DOHH2 (cell line): ENCODE data around the gene STPG3.

Source experiments
- H3F3A ChIP-seq: fragments of 200-600 bp; sonication (generic), shearing (Covaris generic); 2 replicates; pipeline ENCODE4 v1.6.0; 2016; ENCODE audit warnings: antibody characterized with exemption, mild to moderate bottlenecking; ENCODE audit not compliant: control insufficient read depth, insufficient read depth
- H3K27ac ChIP-seq: fragments of 200-600 bp; sonication (generic); 2 replicates; pipeline ENCODE4 v1.5.1; 2014; ENCODE audit warnings: low read depth, mild to moderate bottlenecking, low read length, moderate library complexity
- H3K27me3 ChIP-seq: fragments of 200-600 bp; sonication (generic); 2 replicates; pipeline ENCODE4 v1.6.1; 2014; ENCODE audit warnings: mild to moderate bottlenecking, low read length, mixed read lengths; ENCODE audit not compliant: control insufficient read depth
- H3K36me3 ChIP-seq: fragments of 200-600 bp; sonication (generic); 2 replicates; pipeline ENCODE4 v1.6.1; 2014; ENCODE audit warnings: mild to moderate bottlenecking, low read length, moderate library complexity, mixed read lengths; ENCODE audit not compliant: control insufficient read depth
- H3K4me1 ChIP-seq: fragments of 200-600 bp; sonication (generic); 2 replicates; pipeline ENCODE4 v1.6.1; 2014; ENCODE audit warnings: mild to moderate bottlenecking, low read length, mixed read lengths; ENCODE audit not compliant: control insufficient read depth
- H3K4me2 ChIP-seq: fragments of 200-600 bp; sonication (generic); 2 replicates; pipeline ENCODE4 v1.6.0; 2014; ENCODE audit warnings: mild to moderate bottlenecking, low read length, moderate library complexity
- H3K4me3 ChIP-seq: fragments of 200-600 bp; sonication (generic); 2 replicates; pipeline ENCODE4 v1.5.1; 2014; ENCODE audit warnings: mild to moderate bottlenecking, low read length, mixed read lengths
- H3K79me2 ChIP-seq: fragments of 200-600 bp; sonication (generic); 2 replicates; pipeline ENCODE4 v1.6.1; 2014; ENCODE audit warnings: mild to moderate bottlenecking, low read length, mixed read lengths; ENCODE audit not compliant: control insufficient read depth
- H3K9me2 ChIP-seq: fragments of 200-600 bp; sonication (generic); replicated peaks from 2 replicates; pipeline ENCODE4 v1.6.1; 2014; ENCODE audit warnings: mild to moderate bottlenecking, low read length, mixed read lengths; ENCODE audit not compliant: control insufficient read depth
- H3K9me3 ChIP-seq: fragments of 200-600 bp; sonication (generic); 2 replicates; pipeline ENCODE4 v1.6.1; 2014; ENCODE audit warnings: antibody characterized with exemption, low read length, mixed read lengths; ENCODE audit not compliant: control insufficient read depth, insufficient read depth
- H4K20me1 ChIP-seq: fragments of 200-600 bp; sonication (generic); 2 replicates; pipeline ENCODE4 v1.6.0; 2014; ENCODE audit warnings: low read depth, mild to moderate bottlenecking, antibody characterized with exemption, low read length, moderate library complexity; ENCODE audit not compliant: control insufficient read depth, insufficient read depth
- EZH2phosphoT487 ChIP-seq: fragments of 200-600 bp; sonication (generic); IDR thresholded peaks from 2 replicates; pipeline ENCODE4 v1.6.1; 2017; ENCODE audit warnings: borderline replicate concordance, mild to moderate bottlenecking, antibody characterized with exemption, low read length, moderate library complexity, mixed read lengths
- TF ChIP-seq, protein P1 (sequence below): fragments of 200-600 bp; sonication (generic); IDR thresholded peaks from one replicate; pipeline ENCODE4 v1.5.1; 2014; ENCODE audit warnings: antibody characterized with exemption, mild to moderate bottlenecking, low read depth, low read length; ENCODE audit not compliant: poor library complexity, severe bottlenecking

The STPG3 gene

DNA sequence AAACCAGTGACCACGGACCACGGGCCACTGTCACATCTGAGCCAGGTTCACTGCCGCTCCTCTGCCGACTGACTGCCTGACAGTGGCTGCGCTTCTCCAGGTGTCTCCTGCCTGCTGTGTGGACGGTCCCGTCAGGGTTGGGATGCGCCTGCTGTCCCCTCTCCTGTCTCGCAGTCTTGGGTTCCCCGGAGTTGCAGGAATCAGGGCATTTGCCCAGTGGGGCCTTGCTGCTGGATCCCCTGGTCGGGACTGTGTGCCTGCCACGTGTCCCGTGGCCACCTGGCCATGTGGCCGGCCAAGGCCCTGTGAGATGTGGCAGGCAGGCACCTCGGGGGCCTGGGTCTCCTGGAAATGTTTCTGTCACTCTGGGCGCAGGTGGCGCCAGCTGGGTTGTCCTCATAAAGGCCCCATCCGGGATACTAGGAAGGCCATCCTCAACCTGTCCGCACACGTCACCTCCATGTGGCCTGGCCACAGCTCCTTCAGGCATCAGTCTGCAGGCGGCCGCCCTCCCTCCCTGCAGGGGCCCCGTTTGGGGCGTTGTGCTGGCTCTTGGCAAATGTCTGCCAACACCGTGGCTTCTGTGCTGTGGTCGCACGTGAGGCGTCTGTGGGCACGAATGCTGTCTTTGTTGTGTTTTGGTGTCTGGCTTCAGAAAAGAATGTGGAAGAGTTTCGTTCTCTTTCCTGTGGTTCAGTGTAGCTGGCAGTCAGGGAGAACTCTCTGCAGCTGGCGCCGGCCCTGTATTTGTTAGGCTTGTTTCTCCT lies 20.0 kb downstream of the STPG3 start:
- no peaks in the 10 kb centered on the region for H4K20me1 ChIP-seq
- peaks cover 30% of the 10 kb centered on the region for H3F3A ChIP-seq
- H3K4me2 ChIP-seq, result no peak overlapping the region
- TF ChIP-seq, protein P1, sequence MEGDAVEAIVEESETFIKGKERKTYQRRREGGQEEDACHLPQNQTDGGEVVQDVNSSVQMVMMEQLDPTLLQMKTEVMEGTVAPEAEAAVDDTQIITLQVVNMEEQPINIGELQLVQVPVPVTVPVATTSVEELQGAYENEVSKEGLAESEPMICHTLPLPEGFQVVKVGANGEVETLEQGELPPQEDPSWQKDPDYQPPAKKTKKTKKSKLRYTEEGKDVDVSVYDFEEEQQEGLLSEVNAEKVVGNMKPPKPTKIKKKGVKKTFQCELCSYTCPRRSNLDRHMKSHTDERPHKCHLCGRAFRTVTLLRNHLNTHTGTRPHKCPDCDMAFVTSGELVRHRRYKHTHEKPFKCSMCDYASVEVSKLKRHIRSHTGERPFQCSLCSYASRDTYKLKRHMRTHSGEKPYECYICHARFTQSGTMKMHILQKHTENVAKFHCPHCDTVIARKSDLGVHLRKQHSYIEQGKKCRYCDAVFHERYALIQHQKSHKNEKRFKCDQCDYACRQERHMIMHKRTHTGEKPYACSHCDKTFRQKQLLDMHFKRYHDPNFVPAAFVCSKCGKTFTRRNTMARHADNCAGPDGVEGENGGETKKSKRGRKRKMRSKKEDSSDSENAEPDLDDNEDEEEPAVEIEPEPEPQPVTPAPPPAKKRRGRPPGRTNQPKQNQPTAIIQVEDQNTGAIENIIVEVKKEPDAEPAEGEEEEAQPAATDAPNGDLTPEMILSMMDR, result no peak
- no peak for TF ChIP-seq EZH2phosphoT487
- H3K27me3 ChIP-seq, result no peaks in the 10 kb centered on the region
- H3K9me2 ChIP-seq, result no peaks in the 10 kb centered on the region
- no peaks in the 10 kb centered on the region for H3K9me3 ChIP-seq
- peaks cover 67% of the 10 kb centered on the region for H3K36me3 ChIP-seq
- no peak overlapping the region for H3K27ac ChIP-seq
- peaks cover 95% of the 10 kb centered on the region for H3K4me1 ChIP-seq
- peaks cover 47% of the 10 kb centered on the region for H3K79me2 ChIP-seq
- H3K4me3 ChIP-seq, result no peak overlapping the region

DNA sequence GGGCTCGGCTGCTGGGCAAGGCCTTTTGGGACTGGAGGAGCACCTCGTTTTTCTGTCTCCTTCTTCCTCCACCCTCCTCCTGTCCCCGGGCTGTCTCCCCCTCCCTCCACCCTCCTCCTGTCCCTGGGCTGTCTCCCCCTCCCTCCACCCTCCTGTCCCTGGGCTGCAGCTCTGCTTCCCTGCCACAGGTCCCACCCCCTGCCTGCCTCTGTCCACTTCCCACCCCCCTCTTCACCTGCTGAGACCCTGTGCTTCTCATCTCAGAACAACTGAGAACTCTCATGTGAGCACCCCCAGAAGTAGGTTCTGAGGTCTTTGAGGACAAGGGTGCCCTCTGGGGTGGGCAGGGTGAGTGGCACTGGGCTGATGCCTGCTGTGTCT lies 20.6 kb downstream of the STPG3 start:
- H3K4me1 ChIP-seq, result peaks cover 95% of the 10 kb centered on the region
- no peaks in the 10 kb centered on the region for H3K27me3 ChIP-seq
- no peaks in the 10 kb centered on the region for H3K9me2 ChIP-seq
- no peak overlapping the region for H3K27ac ChIP-seq
- peaks cover 30% of the 10 kb centered on the region for H3F3A ChIP-seq
- peaks cover 61% of the 10 kb centered on the region for H3K36me3 ChIP-seq
- TF ChIP-seq EZH2phosphoT487, result no peak
- TF ChIP-seq, protein P1, result no peak
- H3K79me2 ChIP-seq, result peaks cover 41% of the 10 kb centered on the region
- H3K9me3 ChIP-seq, result no peaks in the 10 kb centered on the region
- no peak overlapping the region for H3K4me3 ChIP-seq
- no peak overlapping the region for H3K4me2 ChIP-seq
- H4K20me1 ChIP-seq, result no peaks in the 10 kb centered on the region

DNA sequence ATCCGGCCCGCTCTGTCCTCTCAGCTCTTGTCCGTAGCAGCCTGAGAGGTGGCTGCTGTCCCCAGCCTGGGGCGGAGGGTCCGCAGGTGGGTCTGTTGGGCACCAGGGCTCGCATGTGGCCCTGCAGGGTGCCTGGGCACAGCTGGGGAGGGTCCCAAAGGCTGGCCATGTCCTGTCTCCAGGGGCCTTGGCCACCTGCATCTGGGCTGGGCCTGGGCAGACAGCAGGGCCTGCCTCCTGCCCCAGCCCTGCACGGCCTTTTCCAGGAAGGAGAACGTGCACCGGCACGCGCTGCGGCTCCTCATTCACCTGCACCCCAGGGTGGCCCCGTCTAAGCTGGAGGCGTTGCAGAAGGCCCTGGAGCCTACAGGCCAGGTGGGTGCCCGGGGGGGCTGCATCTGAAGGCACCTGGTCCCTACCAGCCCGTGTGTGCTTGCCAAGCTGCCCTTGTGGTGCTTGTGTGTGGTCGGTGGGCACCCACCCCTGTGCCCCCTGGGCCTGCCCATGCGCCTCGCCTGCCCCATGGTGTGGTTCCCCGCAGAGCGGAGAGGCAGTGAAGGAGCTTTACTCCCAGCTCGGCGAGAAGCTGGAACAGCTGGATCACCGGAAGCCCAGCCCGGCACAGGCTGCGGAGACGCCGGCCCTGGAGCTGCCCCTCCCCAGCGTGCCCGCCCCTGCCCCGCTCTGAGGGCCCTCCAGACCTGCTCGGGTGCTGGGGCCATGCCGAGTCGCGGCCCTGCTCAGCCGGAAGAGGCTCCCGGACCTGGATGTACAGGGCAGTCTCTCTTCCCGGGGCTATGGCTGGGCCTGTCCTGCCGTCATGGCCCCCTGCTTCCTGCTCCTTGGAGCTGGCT lies 21.4 kb downstream of the STPG3 start:
- peaks cover 26% of the 10 kb centered on the region for H3F3A ChIP-seq
- H3K4me1 ChIP-seq, result peaks cover 95% of the 10 kb centered on the region
- peaks cover 53% of the 10 kb centered on the region for H3K36me3 ChIP-seq
- no peaks in the 10 kb centered on the region for H3K9me3 ChIP-seq
- H3K4me3 ChIP-seq, result no peak overlapping the region
- H3K27me3 ChIP-seq, result no peaks in the 10 kb centered on the region
- peaks cover 35% of the 10 kb centered on the region for H3K79me2 ChIP-seq
- no peak overlapping the region for H3K27ac ChIP-seq
- no peaks in the 10 kb centered on the region for H4K20me1 ChIP-seq
- TF ChIP-seq, protein P1, result no peak
- no peak for TF ChIP-seq EZH2phosphoT487
- no peak overlapping the region for H3K4me2 ChIP-seq
- H3K9me2 ChIP-seq, result no peaks in the 10 kb centered on the region
